Omental fat pad (tissue), 4 donors: ENCODE results near the gene C2orf15. TPM values are rescaled to one million over a fixed set of nuclear protein-coding genes. Genes with fewer than 3 reads are reported as not detected.

Source experiments
- ATAC-seq: fragments of 150-250 bp; one replicate; pipeline ENCODE4 v1.9.1; 2016; ENCODE audit warnings: mild to moderate bottlenecking, moderate library complexity; ENCODE audit not compliant: low FRiP score
- DNase-seq: peaks from one replicate; pipeline ENCODE4 v3.0.0-alpha.2; 2019; ENCODE audit warnings: low spot score
- total RNA-seq, 4 donors: library from RNA; depleted of rRNA; stranded (reverse); fragments of >200 nt; gene quantifications; one replicate each; pipeline ENCODE4 v1.1.0, GENCODE V29; 2016
- TF ChIP-seq, protein P1 (sequence below), 3 donors: fragments of 450-650 bp; IDR thresholded peaks; one replicate each; pipeline ENCODE4 v1.5.1; 2016 to 2017; ENCODE audit warnings: antibody characterized with exemption in 3 of 3, mild to moderate bottlenecking in 3 of 3, moderate library complexity in 2 of 3

The C2orf15 gene
- total RNA-seq, 4 donors from 2014 or later = 0.69 to 1.3 (median 0.95) TPM; not detected in 1

GRCh38 chr2:99150706-99151105 lies 9.2 kb downstream of the C2orf15 start:
- DNase-seq (no peak), ATAC-seq (peak; percentile 50)
- TF ChIP-seq, protein P1, sequence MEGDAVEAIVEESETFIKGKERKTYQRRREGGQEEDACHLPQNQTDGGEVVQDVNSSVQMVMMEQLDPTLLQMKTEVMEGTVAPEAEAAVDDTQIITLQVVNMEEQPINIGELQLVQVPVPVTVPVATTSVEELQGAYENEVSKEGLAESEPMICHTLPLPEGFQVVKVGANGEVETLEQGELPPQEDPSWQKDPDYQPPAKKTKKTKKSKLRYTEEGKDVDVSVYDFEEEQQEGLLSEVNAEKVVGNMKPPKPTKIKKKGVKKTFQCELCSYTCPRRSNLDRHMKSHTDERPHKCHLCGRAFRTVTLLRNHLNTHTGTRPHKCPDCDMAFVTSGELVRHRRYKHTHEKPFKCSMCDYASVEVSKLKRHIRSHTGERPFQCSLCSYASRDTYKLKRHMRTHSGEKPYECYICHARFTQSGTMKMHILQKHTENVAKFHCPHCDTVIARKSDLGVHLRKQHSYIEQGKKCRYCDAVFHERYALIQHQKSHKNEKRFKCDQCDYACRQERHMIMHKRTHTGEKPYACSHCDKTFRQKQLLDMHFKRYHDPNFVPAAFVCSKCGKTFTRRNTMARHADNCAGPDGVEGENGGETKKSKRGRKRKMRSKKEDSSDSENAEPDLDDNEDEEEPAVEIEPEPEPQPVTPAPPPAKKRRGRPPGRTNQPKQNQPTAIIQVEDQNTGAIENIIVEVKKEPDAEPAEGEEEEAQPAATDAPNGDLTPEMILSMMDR (IDR thresholded peaks at IDR 0.05) = no peak

DNA sequence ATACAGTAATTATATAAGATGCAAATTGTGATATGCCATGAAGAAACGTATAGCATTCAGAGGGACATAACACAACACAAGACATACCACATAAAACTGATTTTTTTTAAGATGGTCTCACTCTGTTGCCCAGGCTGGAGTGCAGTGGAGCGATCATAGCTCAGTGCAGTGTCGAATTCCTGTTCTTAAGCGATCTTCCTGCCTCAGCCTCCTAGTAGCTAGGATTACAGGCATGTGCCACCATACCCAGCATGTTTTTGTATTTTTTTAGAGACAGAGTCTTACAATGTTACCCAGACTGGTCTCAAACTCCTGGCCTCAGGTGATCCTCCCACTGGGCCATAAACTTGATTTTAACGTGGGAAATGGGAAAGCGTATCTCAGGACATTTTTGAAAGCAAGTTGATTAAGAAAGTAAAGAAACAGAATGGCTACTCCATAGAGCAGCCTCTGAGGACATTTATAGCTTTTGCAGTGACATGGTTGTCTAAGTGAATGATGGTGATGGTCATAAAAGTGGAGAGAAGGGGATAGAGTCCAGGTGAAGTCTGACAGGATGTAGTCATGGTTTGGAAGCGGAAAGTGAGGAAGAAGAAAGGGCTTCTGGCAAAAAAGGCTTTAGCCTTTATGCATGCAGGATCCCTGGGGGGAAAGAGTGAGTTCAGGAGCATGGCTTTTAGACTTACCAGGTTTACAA lies 10.8 kb downstream of the C2orf15 start:
- TF ChIP-seq, protein P1 (IDR thresholded peaks at IDR 0.05) = no peak
- no peak for ATAC-seq
- no peak for DNase-seq

GRCh38 chr2:99153921-99154604 lies 12.6 kb downstream of the C2orf15 start:
- ATAC-seq (no peak), DNase-seq (no peak)
- TF ChIP-seq, protein P1 (IDR thresholded peaks at IDR 0.05) = no peak

- TF ChIP-seq, protein P1 (IDR thresholded peaks at IDR 0.05) = no peak
- ATAC-seq (peak; percentile 97), DNase-seq (peak; percentile 72)
These were observed 13.4 kb downstream of the C2orf15 start, which contains the start of the genes LIPT1 and TSGA10 for GRCh38 chr2:99154643-99155536. LIPT1 (plus strand) TSS chr2:99154967; CDS start chr2:99161958, 6,991 bp downstream. TSGA10 (minus strand) TSS chr2:99154942; CDS start chr2:99109439, 45,503 bp downstream.

GRCh38 chr2:99156891-99157290 lies 15.4 kb downstream of the C2orf15 start:
- no peak for ATAC-seq
- DNase-seq = no peak
- TF ChIP-seq, protein P1 (IDR thresholded peaks at IDR 0.05) = no peak

- no peak for ATAC-seq
- TF ChIP-seq, protein P1 (IDR thresholded peaks at IDR 0.05) = no peak
- DNase-seq = no peak
These were observed 17.1 kb downstream of the C2orf15 start for GRCh38 chr2:99158599-99158998.
